Colonic mucosa (tissue), 4 donors: ENCODE results near the gene CUL5. TPM values are rescaled to one million over a fixed set of nuclear protein-coding genes. Genes with fewer than 3 reads are reported as not detected.
A peak's percentile ranks its signal among the peaks of the same experiment; 100 is the strongest.
"Not testable (repeated sequence)": the region's sequence is repeated elsewhere in the genome, so short reads cannot be mapped to it uniquely, and the experiment has no call there.

Source experiments
- DNase-seq: peaks from one replicate; pipeline ENCODE4 v3.0.0-alpha.2; 2020
- H3K27ac ChIP-seq: fragments of 200-600 bp; one replicate; pipeline ENCODE4 v1.8.0; 2021
- H3K27me3 ChIP-seq: fragments of 200-600 bp; one replicate; pipeline ENCODE4 v1.8.0; 2021
- H3K36me3 ChIP-seq: fragments of 200-600 bp; one replicate; pipeline ENCODE4 v1.8.0; 2021
- H3K4me1 ChIP-seq: fragments of 200-600 bp; one replicate; pipeline ENCODE4 v1.8.0; 2021; ENCODE audit warnings: mild to moderate bottlenecking
- H3K4me3 ChIP-seq: fragments of 200-600 bp; one replicate; pipeline ENCODE4 v1.8.0; 2021
- H3K9ac ChIP-seq, 2 donors: one replicate each; pipeline ENCODE4 v1.7.0; 2013; ENCODE audit warnings: control low read depth in 2 of 2, low read depth in 2 of 2, low read length in 2 of 2
- H3K9me3 ChIP-seq: fragments of 200-600 bp; one replicate; pipeline ENCODE4 v1.8.0; 2021
- CTCF ChIP-seq: fragments of 200-600 bp; IDR thresholded peaks from one replicate; pipeline ENCODE4 v1.8.0; 2022; ENCODE audit warnings: antibody characterized with exemption, mild to moderate bottlenecking
- intact Hi-C: fragments of 100-400 bp; cut with DNase I; formaldehyde crosslinking; loops from one replicate; pipeline ENCODE4 v1.14.1; 2022
- total RNA-seq, 2 donors: library from RNA; stranded (reverse); fragmentation: NEBNext Ultra II Directional in 1 of 2; extraction: Animal tissue kit (Norgen Biotek cat#: 25700) in 1 of 2; gene quantifications; one replicate each; pipeline ENCODE4 v1.2.1, GENCODE V29; 2021
- donor health status: healthy.
- donor health status: DM: no; HTN: no; CAD: no.
- donor health status: DM: no; HTN: no; CAD: no.

CUL5 gene
- total RNA-seq, 2 donors from 2014 or later, result 26.1 to 28.0 TPM

GRCh38 chr11:108115500-108116140, 106.9 kb downstream of the CUL5 start:
- H3K36me3 ChIP-seq, result no peaks in the 10 kb centered on the region
- no peak overlapping the region for H3K9ac ChIP-seq
- no peak for TF ChIP-seq CTCF
- H3K27me3 ChIP-seq, result no peaks in the 10 kb centered on the region
- H3K4me1 ChIP-seq, result no peaks in the 10 kb centered on the region
- H3K9me3 ChIP-seq, result no peaks in the 10 kb centered on the region
- H3K27ac ChIP-seq, result peak overlapping the region; percentile 31
- intact Hi-C loops, result loop anchor here (10.0 kb wide), 1 partner anchor 539 kb away; no protein-coding TSS in a partner anchor
- peak; percentile 85 for DNase-seq
- no peak overlapping the region for H3K4me3 ChIP-seq

DNA sequence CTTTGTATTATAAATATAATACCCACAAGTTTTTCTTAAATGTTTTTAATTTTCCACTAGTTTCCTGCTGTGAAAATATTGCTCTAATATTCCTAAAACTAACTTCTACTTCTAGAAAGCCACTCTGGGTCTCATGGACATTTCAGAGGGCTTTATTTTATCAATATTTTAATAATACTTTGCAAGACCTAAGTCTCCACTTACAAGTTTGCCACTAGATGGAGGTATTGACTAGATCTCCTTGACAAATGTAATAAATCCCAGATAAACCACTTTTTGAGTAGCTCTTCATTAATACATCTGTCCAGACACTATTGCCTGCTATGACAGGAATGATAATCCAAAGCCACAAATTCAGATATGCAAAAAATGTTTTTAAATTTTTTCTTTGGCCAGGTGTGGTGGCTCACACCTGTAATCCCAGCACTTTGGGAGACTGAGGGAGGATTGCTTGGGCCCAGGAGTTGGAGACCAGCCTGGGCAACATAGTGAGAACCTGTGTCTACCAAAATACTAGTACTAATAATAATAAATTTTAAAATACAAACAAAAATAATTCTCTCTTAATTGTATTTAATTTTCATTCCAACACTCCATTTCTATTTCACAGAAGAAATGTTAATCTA, 109.2 kb downstream of the CUL5 start:
- Histone ChIP-seq H3K9ac (no peak overlapping the region), H3K4me1 (peaks cover 9% of the 10 kb centered on the region), H3K9me3 (no peaks in the 10 kb centered on the region), H3K27ac (no peak overlapping the region), H3K27me3 (no peaks in the 10 kb centered on the region), H3K4me3 (no peak overlapping the region), H3K36me3 (no peaks in the 10 kb centered on the region)
- intact Hi-C loops, result loop anchor here (10.0 kb wide), 1 partner anchor 537 kb away; no protein-coding TSS in a partner anchor
- TF ChIP-seq CTCF, result peak; percentile 48
- no peak for DNase-seq

GRCh38 chr11:108120936-108121273, 112.2 kb downstream of the CUL5 start:
- intact Hi-C loops, H3K27me3 ChIP-seq, H3K36me3 ChIP-seq, H3K9me3 ChIP-seq, DNase-seq, H3K9ac ChIP-seq: not testable (repeated sequence)
- Histone ChIP-seq H3K4me3 (peak overlapping the region; percentile 90), H3K4me1 (peaks cover 16% of the 10 kb centered on the region), H3K27ac (peak overlapping the region; percentile 91)

DNA sequence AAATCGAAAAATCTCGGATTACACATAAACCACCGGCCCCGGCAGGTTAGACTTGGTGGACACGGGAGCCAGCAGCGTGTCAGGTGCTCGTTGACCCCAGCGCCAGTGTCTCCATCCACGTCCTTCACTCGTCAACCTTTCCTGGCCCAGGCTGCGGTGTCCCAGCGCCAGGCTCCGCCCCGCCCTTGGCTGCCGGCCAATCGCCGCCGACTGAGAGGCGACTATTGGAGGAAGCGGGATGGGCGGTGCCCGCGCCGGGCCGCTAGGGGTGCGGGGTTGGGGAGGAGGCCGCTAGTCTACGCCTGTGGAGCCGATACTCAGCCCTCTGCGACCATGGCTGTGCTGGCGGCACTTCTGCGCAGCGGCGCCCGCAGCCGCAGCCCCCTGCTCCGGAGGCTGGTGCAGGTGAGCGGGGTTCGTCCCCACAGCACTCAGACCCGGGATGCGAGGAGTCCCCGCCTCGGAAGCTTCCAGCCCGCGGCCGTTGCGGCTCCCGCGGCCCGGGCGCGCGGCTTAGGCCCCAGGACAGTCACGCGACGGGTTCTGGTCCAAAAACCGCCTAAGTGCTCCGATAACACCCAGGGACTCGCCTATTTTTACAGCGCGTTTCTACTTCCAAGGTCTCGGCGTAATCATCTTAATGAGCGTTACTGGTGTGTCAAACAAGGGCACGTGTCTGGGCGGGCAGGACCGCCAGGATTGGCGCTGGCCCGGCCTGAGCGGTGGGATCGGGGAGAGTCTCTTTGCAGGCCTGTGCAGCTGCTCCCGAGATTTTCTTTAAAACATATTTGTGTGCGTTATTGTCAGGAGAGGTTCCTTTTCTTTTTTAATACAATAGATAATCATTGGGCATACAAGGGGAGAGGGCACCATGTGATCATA, 112.8 kb downstream of the CUL5 start, which contains the start of gene ACAT1:
Gene ACAT1 (plus strand): TSS at position 294 of the 882 bp plus-strand sequence. CDS start 40 bp downstream, at position 334.
- intact Hi-C loops, result no loop called here
- Histone ChIP-seq H3K9me3 (no peaks in the 10 kb centered on the region), H3K36me3 (no peaks in the 10 kb centered on the region), H3K27me3 (no peaks in the 10 kb centered on the region), H3K4me3 (peak within 1 kb of the TSS; percentile 90), H3K4me1 (peaks cover 16% of the 10 kb centered on the region), H3K9ac (peak within 1 kb of the TSS; percentile 61 to 75), H3K27ac (peak within 1 kb of the TSS; percentile 91)
- peak; percentile 26 for TF ChIP-seq CTCF
- DNase-seq, result peak; percentile 100

GRCh38 chr11:108122166-108122628, 113.5 kb downstream of the CUL5 start:
- no peaks in the 10 kb centered on the region for H3K9me3 ChIP-seq
- no peak for TF ChIP-seq CTCF
- H3K36me3 ChIP-seq, result no peaks in the 10 kb centered on the region
- intact Hi-C loops, result no loop called here
- H3K27ac ChIP-seq, result peak overlapping the region; percentile 91
- peak overlapping the region; percentile 90 for H3K4me3 ChIP-seq
- H3K4me1 ChIP-seq, result peaks cover 16% of the 10 kb centered on the region
- H3K27me3 ChIP-seq, result no peaks in the 10 kb centered on the region
- DNase-seq, result peak; percentile 45
- H3K9ac ChIP-seq, result peak overlapping the region in 1 of 2 donors; percentile 75
